LNCAP (cell line): ENCODE data around the gene ELF4.

Source experiments
- TF ChIP-seq, protein P1 (sequence below): fragments of 450-650 bp; IDR thresholded peaks from 2 replicates; pipeline ENCODE4 v1.5.1; 2017; ENCODE audit warnings: mild to moderate bottlenecking

Gene ELF4

GRCh38 chrX:130110379-130111219, at the start of gene ELF4:
Gene ELF4 (minus strand): TSS chrX:130110497. CDS start chrX:130081330, 29,167 bp downstream.
- TF ChIP-seq, protein P1, sequence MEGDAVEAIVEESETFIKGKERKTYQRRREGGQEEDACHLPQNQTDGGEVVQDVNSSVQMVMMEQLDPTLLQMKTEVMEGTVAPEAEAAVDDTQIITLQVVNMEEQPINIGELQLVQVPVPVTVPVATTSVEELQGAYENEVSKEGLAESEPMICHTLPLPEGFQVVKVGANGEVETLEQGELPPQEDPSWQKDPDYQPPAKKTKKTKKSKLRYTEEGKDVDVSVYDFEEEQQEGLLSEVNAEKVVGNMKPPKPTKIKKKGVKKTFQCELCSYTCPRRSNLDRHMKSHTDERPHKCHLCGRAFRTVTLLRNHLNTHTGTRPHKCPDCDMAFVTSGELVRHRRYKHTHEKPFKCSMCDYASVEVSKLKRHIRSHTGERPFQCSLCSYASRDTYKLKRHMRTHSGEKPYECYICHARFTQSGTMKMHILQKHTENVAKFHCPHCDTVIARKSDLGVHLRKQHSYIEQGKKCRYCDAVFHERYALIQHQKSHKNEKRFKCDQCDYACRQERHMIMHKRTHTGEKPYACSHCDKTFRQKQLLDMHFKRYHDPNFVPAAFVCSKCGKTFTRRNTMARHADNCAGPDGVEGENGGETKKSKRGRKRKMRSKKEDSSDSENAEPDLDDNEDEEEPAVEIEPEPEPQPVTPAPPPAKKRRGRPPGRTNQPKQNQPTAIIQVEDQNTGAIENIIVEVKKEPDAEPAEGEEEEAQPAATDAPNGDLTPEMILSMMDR, result no peak

DNA sequence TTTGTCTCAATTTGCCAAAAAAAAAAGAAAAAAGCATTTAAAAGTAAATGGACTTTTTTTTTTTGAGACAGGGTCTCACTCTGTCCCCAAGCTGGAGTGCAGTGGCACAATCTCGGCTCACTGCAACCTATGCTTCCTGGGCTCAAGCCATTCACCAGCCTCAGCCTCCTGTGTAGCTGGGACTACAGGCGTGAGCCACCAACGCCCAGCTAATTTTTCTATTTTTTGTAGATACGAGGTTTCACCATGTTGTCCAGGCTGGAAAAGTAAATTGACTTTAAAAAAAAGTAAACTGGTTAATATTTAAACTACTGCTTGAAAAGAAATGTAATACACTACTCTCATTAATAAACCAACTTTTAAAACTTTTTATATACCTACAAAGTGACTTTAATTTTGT, 49.5 kb upstream of the ELF4 start:
- TF ChIP-seq, protein P1, result no peak

GRCh38 chrX:130158311-130158710, 48.0 kb upstream of the ELF4 start:
- TF ChIP-seq, protein P1, result no peak

GRCh38 chrX:130155564-130155963, 45.3 kb upstream of the ELF4 start:
- TF ChIP-seq, protein P1, result no peak

DNA sequence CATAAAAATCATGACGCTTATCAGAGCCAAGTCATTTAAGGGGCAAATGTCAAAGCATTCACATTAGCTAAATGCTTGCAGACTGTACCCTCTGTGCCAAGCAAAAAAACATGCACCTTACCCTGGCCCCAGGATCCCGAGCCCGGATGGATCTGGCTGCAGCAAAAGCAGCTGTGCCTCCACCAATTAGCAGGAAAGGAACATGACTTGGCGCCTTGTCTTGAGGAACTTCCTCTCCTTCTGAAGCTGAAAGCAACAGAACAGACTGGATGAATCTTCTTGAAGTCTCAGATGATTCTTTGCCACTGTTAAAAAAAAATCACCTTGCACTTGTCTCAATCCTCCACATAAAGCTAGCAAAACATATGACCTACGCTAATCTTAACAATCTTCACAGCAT, 37.3 kb upstream of the ELF4 start:
- TF ChIP-seq, protein P1, result no peak

GRCh38 chrX:130145123-130145522, 34.8 kb upstream of the ELF4 start:
- TF ChIP-seq, protein P1, result no peak

GRCh38 chrX:130144509-130144908, 34.2 kb upstream of the ELF4 start:
- TF ChIP-seq, protein P1, result peak; percentile 24; the same call in 1 of the 2 replicates
